Natural killer cell (primary cell): ENCODE results near the gene PPP1R15B. TPM values are rescaled to one million over a fixed set of nuclear protein-coding genes. Genes with fewer than 3 reads are reported as not detected.

Experiments used
- ATAC-seq, 3 donors: fragments of 150-1000 bp in 2 of 3; fragments of 200-7000 bp in 1 of 3; cut with Tn5 transposase; 1 replicate in 1 of 3; 2 replicates in 2 of 3; pipeline ENCODE4 v1.10.0; 2021; ENCODE audit warnings: mild to moderate bottlenecking in 2 of 3, moderate library complexity in 2 of 3
- DNase-seq, 2 donors: peaks; one replicate each; pipeline versions ENCODE4 v3.0.0 to v3.0.0-alpha.2; 2013 to 2021; ENCODE audit warnings: mixed read lengths in 1 of 2
- H3K27ac ChIP-seq: one replicate; pipeline ENCODE4 v1.5.1; 2013; ENCODE audit warnings: mild to moderate bottlenecking, low read length
- H3K27me3 ChIP-seq: one replicate; pipeline ENCODE4 v1.6.1; 2013; ENCODE audit warnings: low read length; ENCODE audit not compliant: control insufficient read depth, insufficient read depth
- H3K36me3 ChIP-seq: one replicate; pipeline ENCODE4 v1.6.1; 2013; ENCODE audit warnings: low read length; ENCODE audit not compliant: control insufficient read depth, insufficient read depth
- H3K4me1 ChIP-seq: one replicate; pipeline ENCODE4 v1.6.1; 2013; ENCODE audit warnings: low read length; ENCODE audit not compliant: control insufficient read depth, insufficient read depth
- H3K4me3 ChIP-seq: one replicate; pipeline ENCODE4 v1.5.1; 2013; ENCODE audit warnings: low read length
- H3K9me3 ChIP-seq: one replicate; pipeline ENCODE4 v1.6.1; 2013; ENCODE audit warnings: low read length; ENCODE audit not compliant: control insufficient read depth, insufficient read depth
- H3K27ac Mint-ChIP-seq, 2 donors: one replicate each; pipeline ENCODE4 v1.8.0; 2022; ENCODE audit warnings: mild to moderate bottlenecking in 2 of 2, mixed read lengths in 2 of 2, moderate library complexity in 1 of 2
- H3K27me3 Mint-ChIP-seq, 2 donors: one replicate each; pipeline ENCODE4 v1.8.0; 2022; ENCODE audit warnings: low read depth in 2 of 2, mixed read lengths in 2 of 2
- H3K36me3 Mint-ChIP-seq: one replicate; pipeline ENCODE4 v1.8.0; 2022; ENCODE audit warnings: mixed read lengths
- H3K4me1 Mint-ChIP-seq, 2 donors: one replicate each; pipeline ENCODE4 v1.8.0; 2022; ENCODE audit warnings: mixed read lengths in 2 of 2
- H3K4me3 Mint-ChIP-seq: one replicate; pipeline ENCODE4 v1.8.0; 2022; ENCODE audit warnings: mild to moderate bottlenecking, moderate library complexity, mixed read lengths
- H3K9me3 Mint-ChIP-seq, 2 donors: one replicate each; pipeline ENCODE4 v1.8.0; 2022; ENCODE audit warnings: mixed read lengths in 2 of 2
- WGBS: methylation state at CpG from one replicate; pipeline ENCODE4 v1.1.7; 2013; ENCODE audit warnings: missing lambda C conversion rate; ENCODE audit not compliant: insufficient coverage; 5-methylcytosine and 5-hydroxymethylcytosine counted together
- intact Hi-C: fragments of 100-400 bp; cut with micrococcal nuclease; formaldehyde crosslinking; loops from one replicate; pipeline ENCODE4 v1.14.2; 2022
- total RNA-seq, 4 donors: library from RNA; stranded (reverse); fragments of 120-200 nt in 1 of 4; gene quantifications; one replicate each; pipeline versions ENCODE4 v1.2.3 to v1.2.4, GENCODE V29; 2013 to 2022
- TF ChIP-seq, protein P1 (sequence below): fragments of 200-600 bp; IDR thresholded peaks from one replicate; pipeline ENCODE4 v1.8.0; 2022; ENCODE audit warnings: antibody characterized with exemption

The PPP1R15B gene
- total RNA-seq, 3 donors from 2014 or later (not counting 1 experiment from before 2014, with no cell fraction given), result 174 to 236 (median 222) TPM

DNA sequence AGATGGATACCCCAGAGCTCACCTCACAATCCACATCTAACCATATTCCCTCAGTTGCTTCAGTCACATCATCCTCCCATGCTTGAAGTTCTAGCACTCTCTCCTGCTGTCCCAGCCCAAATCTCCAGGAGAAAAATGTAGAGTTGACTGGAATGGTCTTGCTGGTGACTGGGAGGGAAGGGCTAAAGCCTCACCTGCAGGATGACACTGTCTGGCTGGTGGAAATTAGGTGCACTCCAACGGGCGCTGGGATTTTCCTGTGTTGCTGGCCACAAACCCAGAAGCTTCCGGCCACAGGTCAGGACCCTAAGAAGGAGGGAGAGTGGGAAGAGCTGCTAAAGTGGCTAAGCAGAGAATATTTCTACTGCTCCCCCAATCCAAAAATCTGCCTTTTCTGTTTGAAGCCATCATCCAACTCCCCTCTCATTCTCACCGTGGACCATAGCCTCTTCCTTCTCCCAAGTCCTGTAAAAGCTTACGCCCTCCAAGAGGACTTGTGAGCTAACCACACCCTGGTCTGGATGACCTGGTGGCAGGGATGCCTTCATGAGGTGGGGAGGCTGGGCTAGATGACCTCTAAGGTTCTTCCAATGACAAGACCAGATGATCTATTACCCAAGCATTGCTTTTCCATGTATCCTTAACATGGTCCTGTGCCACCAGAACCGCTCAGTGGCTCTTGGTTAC, 37.5 kb upstream of the PPP1R15B start:
- H3K36me3 Mint-ChIP-seq, result peaks cover 7% of the 10 kb centered on the region
- 85% methylated on average over 6 of the region's 6 CpGs for WGBS
- intact Hi-C loops, result no loop called here
- no peak overlapping the region for H3K4me3 ChIP-seq
- H3K4me1 ChIP-seq, result peaks cover 30% of the 10 kb centered on the region
- no peak overlapping the region for H3K27ac ChIP-seq
- no peaks in the 10 kb centered on the region for H3K27me3 ChIP-seq
- DNase-seq, result no peak
- TF ChIP-seq, protein P1, sequence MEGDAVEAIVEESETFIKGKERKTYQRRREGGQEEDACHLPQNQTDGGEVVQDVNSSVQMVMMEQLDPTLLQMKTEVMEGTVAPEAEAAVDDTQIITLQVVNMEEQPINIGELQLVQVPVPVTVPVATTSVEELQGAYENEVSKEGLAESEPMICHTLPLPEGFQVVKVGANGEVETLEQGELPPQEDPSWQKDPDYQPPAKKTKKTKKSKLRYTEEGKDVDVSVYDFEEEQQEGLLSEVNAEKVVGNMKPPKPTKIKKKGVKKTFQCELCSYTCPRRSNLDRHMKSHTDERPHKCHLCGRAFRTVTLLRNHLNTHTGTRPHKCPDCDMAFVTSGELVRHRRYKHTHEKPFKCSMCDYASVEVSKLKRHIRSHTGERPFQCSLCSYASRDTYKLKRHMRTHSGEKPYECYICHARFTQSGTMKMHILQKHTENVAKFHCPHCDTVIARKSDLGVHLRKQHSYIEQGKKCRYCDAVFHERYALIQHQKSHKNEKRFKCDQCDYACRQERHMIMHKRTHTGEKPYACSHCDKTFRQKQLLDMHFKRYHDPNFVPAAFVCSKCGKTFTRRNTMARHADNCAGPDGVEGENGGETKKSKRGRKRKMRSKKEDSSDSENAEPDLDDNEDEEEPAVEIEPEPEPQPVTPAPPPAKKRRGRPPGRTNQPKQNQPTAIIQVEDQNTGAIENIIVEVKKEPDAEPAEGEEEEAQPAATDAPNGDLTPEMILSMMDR, result no peak
- no peak overlapping the region for H3K4me3 Mint-ChIP-seq
- H3K4me1 Mint-ChIP-seq, result peaks cover 14 to 15% of the 10 kb centered on the region in 2 donors
- peak overlapping the region in 1 of 2 donors; percentile 86 for H3K27ac Mint-ChIP-seq
- no peaks in the 10 kb centered on the region for H3K27me3 Mint-ChIP-seq
- H3K36me3 ChIP-seq, result peaks cover 5% of the 10 kb centered on the region
- no peaks in the 10 kb centered on the region for H3K9me3 ChIP-seq
- H3K9me3 Mint-ChIP-seq, result no peaks in the 10 kb centered on the region
- ATAC-seq, result no peak

DNA sequence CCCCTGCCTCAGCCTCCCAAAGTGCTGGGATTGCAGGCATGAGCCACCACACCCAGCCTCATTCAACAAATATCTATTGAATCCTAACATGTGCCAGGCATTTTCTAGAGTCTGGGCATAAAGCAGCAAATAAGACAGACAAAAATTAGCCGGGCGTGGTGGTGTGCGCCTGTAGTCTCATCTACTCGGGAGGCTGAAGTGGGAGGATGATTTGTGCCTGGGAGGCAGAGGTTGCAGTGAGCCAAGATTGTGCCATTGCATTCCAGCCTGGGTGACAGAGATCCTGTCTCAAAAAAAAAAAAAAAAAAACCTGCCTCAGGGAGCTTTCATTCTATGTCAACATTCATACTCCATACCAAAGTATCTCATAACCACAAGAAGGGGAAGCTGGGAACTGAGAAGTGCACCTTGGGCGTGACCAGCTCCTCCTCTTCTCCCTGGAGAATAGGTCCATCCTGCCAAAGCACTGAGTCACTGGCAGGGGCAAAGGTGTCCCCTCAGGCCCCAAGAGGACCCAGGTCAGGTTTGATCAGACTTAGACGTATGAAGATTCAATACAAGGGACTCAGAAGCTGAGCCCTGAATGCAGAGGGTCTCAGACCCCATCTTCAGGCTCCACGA, 36.8 kb upstream of the PPP1R15B start:
- Histone ChIP-seq H3K27me3 (no peaks in the 10 kb centered on the region), H3K4me3 (no peak overlapping the region), H3K9me3 (no peaks in the 10 kb centered on the region), H3K4me1 (peaks cover 26% of the 10 kb centered on the region), H3K36me3 (peaks cover 11% of the 10 kb centered on the region), H3K27ac (no peak overlapping the region)
- H3K9me3 Mint-ChIP-seq, result no peaks in the 10 kb centered on the region
- H3K36me3 Mint-ChIP-seq, result peaks cover 12% of the 10 kb centered on the region
- intact Hi-C loops, result no loop called here
- ATAC-seq (no peak), DNase-seq (no peak)
- H3K27ac Mint-ChIP-seq, result peak overlapping the region in 1 of 2 donors; percentile 86
- H3K4me1 Mint-ChIP-seq, result peaks cover 13% of the 10 kb centered on the region in 2 donors
- whole genome bisulfite sequencing, result 84% methylated on average over 7 of the region's 7 CpGs
- no peaks in the 10 kb centered on the region for H3K27me3 Mint-ChIP-seq
- TF ChIP-seq, protein P1, result no peak
- no peak overlapping the region for H3K4me3 Mint-ChIP-seq

DNA sequence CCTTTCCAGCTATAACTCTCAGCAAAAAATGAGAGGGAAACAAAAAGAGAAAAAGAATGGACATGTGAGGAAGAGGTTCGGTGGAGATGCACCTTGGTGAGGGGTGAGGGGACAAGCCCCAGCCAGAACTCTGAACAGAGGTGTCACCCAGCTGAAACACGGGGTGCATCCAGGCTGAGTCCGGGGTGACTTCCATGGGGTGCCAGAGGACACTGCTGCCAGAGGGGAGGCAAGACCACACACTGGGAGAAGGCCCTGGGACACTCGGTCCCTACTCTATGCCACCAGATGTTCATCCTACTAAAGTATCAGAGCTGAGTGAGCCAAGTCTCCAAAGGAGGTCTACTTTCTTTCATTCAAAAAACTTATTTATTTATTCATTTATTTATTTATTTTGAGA, 36.1 kb upstream of the PPP1R15B start:
- intact Hi-C loops, result loop anchor here (2.0 kb wide), 2 partner anchors 47 to 359 kb away; partner anchors contain the start of gene PIK3C2B
- DNase-seq, result no peak
- peak overlapping the region in 1 of 2 donors; percentile 86 for H3K27ac Mint-ChIP-seq
- H3K4me3 ChIP-seq, result no peak overlapping the region
- no peak overlapping the region for H3K27ac ChIP-seq
- H3K36me3 Mint-ChIP-seq, result peaks cover 12% of the 10 kb centered on the region
- H3K9me3 Mint-ChIP-seq, result no peaks in the 10 kb centered on the region
- no peaks in the 10 kb centered on the region for H3K27me3 ChIP-seq
- peaks cover 16% of the 10 kb centered on the region for H3K36me3 ChIP-seq
- H3K9me3 ChIP-seq, result no peaks in the 10 kb centered on the region
- H3K4me3 Mint-ChIP-seq, result no peak overlapping the region
- no peaks in the 10 kb centered on the region for H3K27me3 Mint-ChIP-seq
- peaks cover 19% of the 10 kb centered on the region for H3K4me1 ChIP-seq
- H3K4me1 Mint-ChIP-seq, result peaks cover 5% of the 10 kb centered on the region in 2 donors
- WGBS, result 84% methylated on average over 4 of the region's 4 CpGs
- ATAC-seq, result no peak
- TF ChIP-seq, protein P1, result no peak
